Loucy (cell line): ENCODE results near the gene LCE1D.

Source experiments
- H2AFZ ChIP-seq: fragments of 200-600 bp; sonication (generic); 2 replicates; pipeline ENCODE4 v1.6.0; 2016; ENCODE audit warnings: antibody characterized with exemption, mild to moderate bottlenecking, low read length, moderate library complexity
- H3F3A ChIP-seq: fragments of 200-600 bp; 2 replicates; pipeline ENCODE4 v1.6.0; 2016; ENCODE audit warnings: antibody characterized with exemption, low read depth, mild to moderate bottlenecking
- H3K27me3 ChIP-seq: fragments of 200-600 bp; sonication (generic); 2 replicates; pipeline ENCODE4 v1.6.1; 2014; ENCODE audit warnings: low read length, mild to moderate bottlenecking; ENCODE audit not compliant: insufficient read depth, poor library complexity, severe bottlenecking
- H3K36me3 ChIP-seq: fragments of 200-600 bp; sonication (generic); 2 replicates; pipeline ENCODE4 v1.6.1; 2016; ENCODE audit warnings: low read length; ENCODE audit not compliant: insufficient read depth
- H3K4me1 ChIP-seq: fragments of 200-600 bp; sonication (generic); 2 replicates; pipeline ENCODE4 v1.5.1; 2014; ENCODE audit warnings: low read length, mild to moderate bottlenecking; ENCODE audit not compliant: insufficient read depth, poor library complexity, severe bottlenecking
- H3K4me2 ChIP-seq: fragments of 200-600 bp; sonication (generic); 2 replicates; pipeline ENCODE4 v1.6.0; 2014; ENCODE audit warnings: antibody characterized with exemption, low read length, low read depth, mild to moderate bottlenecking; ENCODE audit not compliant: poor library complexity, severe bottlenecking
- H3K4me3 ChIP-seq: fragments of 200-600 bp; sonication (generic); 2 replicates; pipeline ENCODE4 v1.5.1; 2014; ENCODE audit warnings: low read length, mild to moderate bottlenecking, mixed read lengths; ENCODE audit not compliant: poor library complexity, severe bottlenecking
- H3K79me2 ChIP-seq: fragments of 200-600 bp; sonication (generic); 2 replicates; pipeline ENCODE4 v1.6.1; 2014; ENCODE audit warnings: low read length; ENCODE audit not compliant: insufficient read depth
- H3K9ac ChIP-seq: fragments of 200-600 bp; sonication (generic); 2 replicates; pipeline ENCODE4 v1.6.0; 2014; ENCODE audit warnings: mild to moderate bottlenecking, low read depth, low read length, moderate library complexity; ENCODE audit not compliant: poor library complexity, severe bottlenecking
- H3K9me2 ChIP-seq: fragments of 200-600 bp; sonication (generic); replicated peaks from 2 replicates; pipeline ENCODE4 v1.6.1; 2016; ENCODE audit warnings: low read depth, low read length, mixed read lengths
- H3K9me3 ChIP-seq: fragments of 200-600 bp; sonication (generic); 2 replicates; pipeline ENCODE4 v1.6.1; 2014; ENCODE audit warnings: mild to moderate bottlenecking, antibody characterized with exemption, low read length, low read depth; ENCODE audit not compliant: insufficient read depth
- H4K20me1 ChIP-seq: fragments of 200-600 bp; sonication (generic); 2 replicates; pipeline ENCODE4 v1.6.0; 2014; ENCODE audit warnings: antibody characterized with exemption, low read length, mild to moderate bottlenecking; ENCODE audit not compliant: insufficient read depth, poor library complexity, severe bottlenecking
- EZH2phosphoT487 ChIP-seq: fragments of 200-600 bp; IDR thresholded peaks from 2 replicates; pipeline ENCODE4 v1.6.1; 2018; ENCODE audit warnings: antibody characterized with exemption, mild to moderate bottlenecking, moderate library complexity, borderline replicate concordance
- TF ChIP-seq, protein P1 (sequence below): fragments of 200-600 bp; sonication (generic); conservative IDR thresholded peaks from 2 replicates; pipeline ENCODE4 v1.5.1; 2014; ENCODE audit warnings: mild to moderate bottlenecking, antibody characterized with exemption, low read length

Gene LCE1D, protein sequence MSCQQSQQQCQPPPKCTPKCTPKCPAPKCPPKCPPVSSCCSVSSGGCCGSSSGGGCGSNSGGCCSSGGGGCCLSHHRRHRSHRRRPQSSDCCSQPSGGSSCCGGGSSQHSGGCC

DNA sequence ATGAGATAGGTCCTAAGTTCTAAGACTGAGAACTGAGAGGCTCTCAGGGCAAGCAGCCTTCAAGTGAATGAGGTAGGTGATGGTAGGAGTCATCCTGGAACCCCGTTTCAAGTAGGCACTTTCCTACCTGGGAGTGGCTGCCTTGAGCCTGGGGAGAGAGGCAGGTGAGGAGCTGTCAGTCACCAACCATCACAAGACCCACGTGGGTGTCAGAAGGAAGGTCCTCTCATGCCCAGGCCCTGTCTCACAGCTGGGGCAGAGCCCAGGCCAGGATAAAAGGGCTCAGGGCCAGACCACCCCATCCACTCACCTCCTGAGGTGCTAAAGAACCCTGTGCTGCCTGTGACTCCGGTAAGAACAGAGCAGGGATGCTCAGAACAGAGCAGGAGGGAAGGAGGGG lies at the start of gene LCE1D:
LCE1D (plus strand) TSS at position 301 of the 400 bp plus-strand sequence. CDS start 1,074 bp downstream, outside the sequence.
- no peaks in the 10 kb centered on the region for H3K9me3 ChIP-seq
- H3K4me2 ChIP-seq = no peak within 1 kb of the TSS
- H3K27me3 ChIP-seq = no peaks in the 10 kb centered on the region
- no peak within 1 kb of the TSS for H2AFZ ChIP-seq
- no peaks in the 10 kb centered on the region for H3K4me1 ChIP-seq
- H4K20me1 ChIP-seq = no peaks in the 10 kb centered on the region
- H3K36me3 ChIP-seq = no peaks in the 10 kb centered on the region
- TF ChIP-seq, protein P1, sequence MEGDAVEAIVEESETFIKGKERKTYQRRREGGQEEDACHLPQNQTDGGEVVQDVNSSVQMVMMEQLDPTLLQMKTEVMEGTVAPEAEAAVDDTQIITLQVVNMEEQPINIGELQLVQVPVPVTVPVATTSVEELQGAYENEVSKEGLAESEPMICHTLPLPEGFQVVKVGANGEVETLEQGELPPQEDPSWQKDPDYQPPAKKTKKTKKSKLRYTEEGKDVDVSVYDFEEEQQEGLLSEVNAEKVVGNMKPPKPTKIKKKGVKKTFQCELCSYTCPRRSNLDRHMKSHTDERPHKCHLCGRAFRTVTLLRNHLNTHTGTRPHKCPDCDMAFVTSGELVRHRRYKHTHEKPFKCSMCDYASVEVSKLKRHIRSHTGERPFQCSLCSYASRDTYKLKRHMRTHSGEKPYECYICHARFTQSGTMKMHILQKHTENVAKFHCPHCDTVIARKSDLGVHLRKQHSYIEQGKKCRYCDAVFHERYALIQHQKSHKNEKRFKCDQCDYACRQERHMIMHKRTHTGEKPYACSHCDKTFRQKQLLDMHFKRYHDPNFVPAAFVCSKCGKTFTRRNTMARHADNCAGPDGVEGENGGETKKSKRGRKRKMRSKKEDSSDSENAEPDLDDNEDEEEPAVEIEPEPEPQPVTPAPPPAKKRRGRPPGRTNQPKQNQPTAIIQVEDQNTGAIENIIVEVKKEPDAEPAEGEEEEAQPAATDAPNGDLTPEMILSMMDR = no peak
- TF ChIP-seq EZH2phosphoT487 = no peak
- H3K9ac ChIP-seq = no peak within 1 kb of the TSS
- no peaks in the 10 kb centered on the region for H3F3A ChIP-seq
- no peaks in the 10 kb centered on the region for H3K9me2 ChIP-seq
- no peak within 1 kb of the TSS for H3K4me3 ChIP-seq
- H3K79me2 ChIP-seq = no peaks in the 10 kb centered on the region

DNA sequence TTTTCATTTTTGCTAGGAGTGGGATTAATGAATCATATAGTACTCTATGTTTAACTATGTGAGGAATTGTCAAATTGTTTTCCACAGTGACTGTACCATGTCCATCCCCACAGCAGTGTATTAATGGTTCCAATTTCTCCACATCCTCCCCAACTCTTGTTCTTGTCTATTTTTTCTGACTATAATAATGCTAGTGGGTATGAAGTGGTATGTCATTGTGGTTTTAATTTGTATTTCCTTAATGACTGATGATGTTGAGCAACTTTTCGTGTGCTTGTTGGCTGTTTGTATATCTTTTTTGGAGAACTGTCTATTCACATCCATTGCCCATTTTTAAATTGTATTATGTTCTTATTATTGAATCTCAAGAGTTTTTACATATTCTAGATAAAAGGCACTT lies 48.7 kb upstream of the LCE1D start:
- Histone ChIP-seq H3K9ac (no peak overlapping the region), H3K79me2 (no peaks in the 10 kb centered on the region), H4K20me1 (no peaks in the 10 kb centered on the region), H3K4me1 (no peaks in the 10 kb centered on the region), H3K4me3 (no peak overlapping the region), H3K27me3 (no peaks in the 10 kb centered on the region), H3K9me3 (no peaks in the 10 kb centered on the region), H3F3A (no peaks in the 10 kb centered on the region), H3K36me3 (no peaks in the 10 kb centered on the region), H3K9me2 (no peaks in the 10 kb centered on the region), H3K4me2 (no peak overlapping the region), H2AFZ (no peak overlapping the region)
- no peak for TF ChIP-seq EZH2phosphoT487
- TF ChIP-seq, protein P1 = no peak

DNA sequence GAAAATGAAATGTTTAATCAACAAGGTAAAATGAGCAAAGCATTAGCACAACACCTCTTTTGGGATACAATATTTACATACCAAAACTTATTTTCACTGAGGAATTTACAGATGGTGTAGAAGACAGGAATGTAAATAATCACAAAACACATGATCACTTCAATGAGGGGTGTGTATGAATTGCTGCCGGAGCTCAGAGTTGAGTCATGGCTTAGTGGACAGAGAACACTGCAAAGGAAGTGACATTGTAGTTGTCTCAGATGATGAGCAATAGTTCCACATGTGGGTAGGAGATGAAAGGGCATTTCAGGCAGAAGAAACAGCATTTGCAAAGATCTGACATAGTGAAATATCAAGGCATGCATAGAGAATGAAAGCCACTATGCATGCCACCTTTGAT lies 44.3 kb upstream of the LCE1D start:
- H3K36me3 ChIP-seq = no peaks in the 10 kb centered on the region
- no peaks in the 10 kb centered on the region for H3K9me2 ChIP-seq
- no peaks in the 10 kb centered on the region for H3K4me1 ChIP-seq
- no peak overlapping the region for H3K4me3 ChIP-seq
- no peaks in the 10 kb centered on the region for H3K79me2 ChIP-seq
- no peak overlapping the region for H2AFZ ChIP-seq
- no peak overlapping the region for H3K9ac ChIP-seq
- TF ChIP-seq, protein P1 = no peak
- TF ChIP-seq EZH2phosphoT487 = no peak
- H3K4me2 ChIP-seq = no peak overlapping the region
- no peaks in the 10 kb centered on the region for H3F3A ChIP-seq
- H3K9me3 ChIP-seq = no peaks in the 10 kb centered on the region
- no peaks in the 10 kb centered on the region for H3K27me3 ChIP-seq
- H4K20me1 ChIP-seq = no peaks in the 10 kb centered on the region
